Measurements from ENCODE around the gene PSKH1.
A peak's percentile ranks its signal among the peaks of the same experiment; 100 is the strongest.
"Not testable (repeated sequence)": the region's sequence is repeated elsewhere in the genome, so short reads cannot be mapped to it uniquely, and the experiment has no call there.

Gene PSKH1

DNA sequence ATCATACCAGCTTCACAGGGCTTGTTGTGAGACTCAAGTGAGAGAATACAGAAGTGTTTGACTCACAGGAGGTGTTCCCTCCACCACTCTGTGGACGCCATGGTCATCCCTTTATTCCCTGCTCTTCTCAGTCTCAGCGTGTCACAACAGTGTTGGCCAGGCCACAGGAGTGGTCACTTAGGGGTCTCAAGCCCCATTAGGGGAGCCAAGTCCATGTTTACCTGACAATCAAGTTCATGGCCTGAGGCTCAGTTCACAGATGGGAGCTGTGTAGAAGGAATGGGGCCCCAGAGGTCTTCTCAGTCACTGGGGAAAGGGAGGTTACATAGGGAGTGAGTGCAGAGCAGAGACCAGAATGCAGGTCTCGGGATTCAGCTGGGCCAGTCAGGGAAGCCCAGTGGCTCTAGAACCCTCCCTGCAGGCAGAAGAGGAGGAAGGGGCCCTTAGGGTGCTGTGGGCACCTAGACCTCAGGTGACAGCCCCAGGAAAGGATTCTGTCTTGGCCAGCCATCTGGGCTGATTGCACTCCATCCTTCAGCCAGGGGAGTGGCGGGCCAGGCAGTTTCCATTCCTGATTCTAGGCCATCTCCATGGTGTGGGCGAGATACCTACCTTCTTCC, 36.0 kb upstream of the PSKH1 start:
- H3K36me3 ChIP-seq (ENCODE audit: insufficient read depth, low read length), result peaks cover 15% of the 10 kb centered on the region
- no peak overlapping the region for H3K4me3 ChIP-seq (ENCODE audit: low read length)
- no peaks in the 10 kb centered on the region for H3K9me3 ChIP-seq (replicated peaks; ENCODE audit: low read length)
- H3K27me3 ChIP-seq (ENCODE audit: control insufficient read depth, insufficient read depth, low read length), result no peaks in the 10 kb centered on the region
- peak overlapping the region; percentile 63 for H3K9ac ChIP-seq (ENCODE audit: low read depth, low read length)
- H3K4me1 ChIP-seq (ENCODE audit: control insufficient read depth, insufficient read depth, low read length), result peaks cover 51% of the 10 kb centered on the region
- peak overlapping the region; percentile 41 for H3K4me2 ChIP-seq (ENCODE audit: low read length)

DNA sequence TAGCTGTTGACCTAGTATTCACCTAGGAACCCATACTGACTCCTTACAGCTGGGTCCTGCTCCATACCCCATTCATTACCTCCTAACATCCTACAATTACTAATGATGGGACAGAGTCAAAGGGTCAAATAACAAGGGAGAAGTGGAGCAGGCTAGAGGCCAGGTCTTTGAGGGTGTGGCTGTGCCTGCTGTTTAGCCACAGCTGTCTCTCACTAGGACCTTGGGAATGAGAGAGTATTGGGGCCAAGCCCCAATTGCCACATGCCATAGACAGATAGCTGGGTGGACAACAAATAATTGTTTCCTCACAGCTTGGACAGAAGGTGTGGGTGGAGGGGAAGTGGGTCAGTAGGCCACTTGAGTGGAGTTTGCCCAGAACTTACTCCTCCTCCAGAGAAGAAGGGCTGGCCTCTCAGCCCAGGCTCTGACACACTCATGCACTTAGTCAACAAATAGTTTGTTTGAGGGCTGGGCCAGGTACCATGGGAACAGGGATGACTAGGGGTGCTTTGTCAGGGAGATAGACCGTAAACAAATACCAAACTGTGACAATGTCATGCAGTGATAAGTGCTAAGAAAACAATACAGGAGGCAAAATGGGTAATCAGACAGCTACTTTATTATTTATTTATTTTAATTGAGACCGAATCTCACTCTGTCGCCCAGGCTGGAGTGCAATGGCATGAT, 35.4 kb upstream of the PSKH1 start:
- no peaks in the 10 kb centered on the region for H3K27me3 ChIP-seq (ENCODE audit: control insufficient read depth, insufficient read depth, low read length)
- H3K9me3 ChIP-seq (replicated peaks; ENCODE audit: low read length), result no peaks in the 10 kb centered on the region
- H3K4me1 ChIP-seq (ENCODE audit: control insufficient read depth, insufficient read depth, low read length), result peaks cover 57% of the 10 kb centered on the region
- H3K9ac ChIP-seq (ENCODE audit: low read depth, low read length), result peak overlapping the region; percentile 83
- peaks cover 15% of the 10 kb centered on the region for H3K36me3 ChIP-seq (ENCODE audit: insufficient read depth, low read length)
- H3K4me3 ChIP-seq (ENCODE audit: low read length), result no peak overlapping the region
- peak overlapping the region; percentile 41 for H3K4me2 ChIP-seq (ENCODE audit: low read length)

DNA sequence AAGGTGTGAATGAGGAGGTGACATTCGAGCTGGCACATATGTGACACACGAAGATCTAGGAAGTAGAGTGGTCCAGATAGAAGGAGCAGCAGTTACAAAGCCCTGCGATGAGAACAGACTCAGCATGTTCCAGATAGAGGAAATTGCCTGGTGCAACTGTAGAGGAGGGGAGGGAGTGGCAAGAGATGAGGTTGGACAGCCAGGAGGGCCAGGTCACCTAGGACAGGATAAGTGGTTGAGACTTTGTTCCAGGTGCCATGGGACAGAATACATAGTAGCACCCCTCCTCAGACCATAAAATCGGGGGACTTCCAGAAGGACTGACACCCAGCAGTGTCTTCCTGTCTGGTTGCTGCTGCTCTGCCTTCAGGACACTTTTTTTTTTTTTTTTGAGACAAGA, 34.6 kb upstream of the PSKH1 start:
- no peak overlapping the region for H3K4me3 ChIP-seq (ENCODE audit: low read length)
- peak overlapping the region; percentile 20 for H3K4me2 ChIP-seq (ENCODE audit: low read length)
- peaks cover 65% of the 10 kb centered on the region for H3K4me1 ChIP-seq (ENCODE audit: control insufficient read depth, insufficient read depth, low read length)
- peak overlapping the region; percentile 83 for H3K9ac ChIP-seq (ENCODE audit: low read depth, low read length)
- H3K27me3 ChIP-seq (ENCODE audit: control insufficient read depth, insufficient read depth, low read length), result no peaks in the 10 kb centered on the region
- H3K9me3 ChIP-seq (replicated peaks; ENCODE audit: low read length), result no peaks in the 10 kb centered on the region
- peaks cover 15% of the 10 kb centered on the region for H3K36me3 ChIP-seq (ENCODE audit: insufficient read depth, low read length)

DNA sequence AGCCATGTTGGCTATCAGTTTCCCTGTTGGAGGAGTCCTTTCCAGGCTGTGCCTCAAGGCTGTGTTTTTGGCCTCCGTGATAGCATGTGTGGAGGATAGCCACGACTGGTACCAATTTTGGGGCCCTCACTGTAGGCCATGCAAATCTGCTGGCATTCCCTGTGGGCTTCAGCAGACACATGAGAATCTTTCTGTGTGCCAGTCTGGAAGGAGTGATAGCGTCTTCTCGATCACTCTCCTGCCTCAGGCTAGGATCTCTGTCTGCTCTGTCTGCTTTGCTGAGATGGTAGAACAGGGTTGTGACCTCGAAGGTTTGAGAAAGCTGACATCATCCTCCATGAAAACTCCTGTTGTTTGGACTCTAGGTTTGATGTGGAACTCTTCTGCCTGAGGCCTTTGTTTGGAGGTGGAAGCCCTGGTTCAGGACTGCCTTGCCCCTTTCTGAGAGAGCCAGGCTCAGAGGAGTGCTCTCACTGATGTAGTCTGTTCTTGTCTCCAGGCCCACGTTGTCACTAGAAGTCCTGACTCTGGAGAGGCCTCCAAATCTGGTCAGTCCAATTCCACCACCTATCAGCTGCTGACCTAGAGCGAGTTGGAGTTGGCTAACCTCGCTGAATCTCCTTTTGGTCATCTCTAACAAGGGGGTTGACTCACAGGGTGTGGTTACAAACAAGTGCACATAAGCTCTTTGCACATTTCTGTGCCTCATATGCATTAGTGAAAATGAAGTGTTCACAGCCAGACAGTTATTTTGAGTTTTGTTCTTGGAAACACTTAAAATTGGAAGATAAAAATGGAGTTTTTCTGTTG, 32.3 kb upstream of the PSKH1 start:
- H3K9me3 ChIP-seq (replicated peaks; ENCODE audit: low read length), result no peaks in the 10 kb centered on the region
- H3K4me1 ChIP-seq (ENCODE audit: control insufficient read depth, insufficient read depth, low read length), result peaks cover 59% of the 10 kb centered on the region
- H3K4me3 ChIP-seq (ENCODE audit: low read length), result no peak overlapping the region
- H3K9ac ChIP-seq (ENCODE audit: low read depth, low read length), result peak overlapping the region; percentile 45
- peak overlapping the region; percentile 22 for H3K4me2 ChIP-seq (ENCODE audit: low read length)
- peaks cover 26% of the 10 kb centered on the region for H3K36me3 ChIP-seq (ENCODE audit: insufficient read depth, low read length)
- H3K27me3 ChIP-seq (ENCODE audit: control insufficient read depth, insufficient read depth, low read length), result no peaks in the 10 kb centered on the region

- H3K9ac ChIP-seq (ENCODE audit: low read depth, low read length), result no peak overlapping the region
- H3K9me3 ChIP-seq (replicated peaks; ENCODE audit: low read length), result no peaks in the 10 kb centered on the region
- no peak overlapping the region for H3K4me2 ChIP-seq (ENCODE audit: low read length)
- H3K36me3 ChIP-seq (ENCODE audit: insufficient read depth, low read length), result peaks cover 35% of the 10 kb centered on the region
- peaks cover 55% of the 10 kb centered on the region for H3K4me1 ChIP-seq (ENCODE audit: control insufficient read depth, insufficient read depth, low read length)
- no peak overlapping the region for H3K4me3 ChIP-seq (ENCODE audit: low read length)
- H3K27me3 ChIP-seq (ENCODE audit: control insufficient read depth, insufficient read depth, low read length), result no peaks in the 10 kb centered on the region
Observed at GRCh38 chr16:67861877-67862276, 31.2 kb upstream of the PSKH1 start.

- no peaks in the 10 kb centered on the region for H3K9me3 ChIP-seq (replicated peaks; ENCODE audit: low read length)
- peak overlapping the region; percentile 64 for H3K4me2 ChIP-seq (ENCODE audit: low read length)
- H3K4me1 ChIP-seq (ENCODE audit: control insufficient read depth, insufficient read depth, low read length), result peaks cover 46% of the 10 kb centered on the region
- peaks cover 41% of the 10 kb centered on the region for H3K36me3 ChIP-seq (ENCODE audit: insufficient read depth, low read length)
- peak overlapping the region; percentile 35 for H3K4me3 ChIP-seq (ENCODE audit: low read length)
- peak overlapping the region; percentile 49 for H3K9ac ChIP-seq (ENCODE audit: low read depth, low read length)
- no peaks in the 10 kb centered on the region for H3K27me3 ChIP-seq (ENCODE audit: control insufficient read depth, insufficient read depth, low read length)
Observed at GRCh38 chr16:67862623-67863583, 30.2 kb upstream of the PSKH1 start.

DNA sequence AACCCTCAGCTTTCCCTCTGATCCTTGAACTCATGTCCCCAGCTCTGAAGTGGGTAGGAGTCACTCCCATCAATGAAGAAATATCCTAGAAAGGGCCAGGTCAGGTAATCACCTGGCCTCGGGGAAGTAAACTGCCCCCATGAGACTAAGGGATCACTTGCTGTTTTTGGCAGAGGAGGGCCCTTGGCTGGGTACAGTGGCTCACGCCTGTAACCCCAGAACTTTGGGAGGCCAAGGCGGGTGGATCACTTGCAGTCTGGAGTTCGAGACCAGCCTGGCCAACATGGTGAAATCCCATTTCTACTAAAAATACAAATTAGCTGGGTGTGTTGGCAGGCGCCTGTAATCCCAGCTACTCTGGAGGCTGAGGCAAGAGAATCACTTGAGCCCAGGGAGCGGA, 29.0 kb upstream of the PSKH1 start:
- not testable (repeated sequence) for H3K9ac ChIP-seq (ENCODE audit: low read depth, low read length); H3K4me2 ChIP-seq (ENCODE audit: low read length); H3K4me3 ChIP-seq (ENCODE audit: low read length); H3K9me3 ChIP-seq (replicated peaks; ENCODE audit: low read length); H3K27me3 ChIP-seq (ENCODE audit: control insufficient read depth, insufficient read depth, low read length)
- Histone ChIP-seq H3K4me1 (ENCODE audit: control insufficient read depth, insufficient read depth, low read length) (peaks cover 36% of the 10 kb centered on the region), H3K36me3 (ENCODE audit: insufficient read depth, low read length) (peaks cover 52% of the 10 kb centered on the region)

- H3K36me3 ChIP-seq (ENCODE audit: insufficient read depth, low read length), result peaks cover 55% of the 10 kb centered on the region
- peaks cover 36% of the 10 kb centered on the region for H3K4me1 ChIP-seq (ENCODE audit: control insufficient read depth, insufficient read depth, low read length)
- no peak overlapping the region for H3K4me2 ChIP-seq (ENCODE audit: low read length)
- H3K4me3 ChIP-seq (ENCODE audit: low read length), result no peak overlapping the region
- H3K9ac ChIP-seq (ENCODE audit: low read depth, low read length), result no peak overlapping the region
- H3K27me3 ChIP-seq (ENCODE audit: control insufficient read depth, insufficient read depth, low read length), result no peaks in the 10 kb centered on the region
- H3K9me3 ChIP-seq (replicated peaks; ENCODE audit: low read length), result no peaks in the 10 kb centered on the region
Observed at GRCh38 chr16:67864594-67864993, 28.5 kb upstream of the PSKH1 start.

GRCh38 chr16:67865318-67865717, 27.7 kb upstream of the PSKH1 start:
- Histone ChIP-seq H3K9ac (ENCODE audit: low read depth, low read length) (no peak overlapping the region), H3K36me3 (ENCODE audit: insufficient read depth, low read length) (peaks cover 60% of the 10 kb centered on the region), H3K9me3 (replicated peaks; ENCODE audit: low read length) (no peaks in the 10 kb centered on the region), H3K4me1 (ENCODE audit: control insufficient read depth, insufficient read depth, low read length) (peaks cover 35% of the 10 kb centered on the region), H3K4me3 (ENCODE audit: low read length) (no peak overlapping the region), H3K27me3 (ENCODE audit: control insufficient read depth, insufficient read depth, low read length) (no peaks in the 10 kb centered on the region), H3K4me2 (ENCODE audit: low read length) (no peak overlapping the region)

- Histone ChIP-seq H3K9ac (ENCODE audit: low read depth, low read length) (no peak overlapping the region), H3K4me1 (ENCODE audit: control insufficient read depth, insufficient read depth, low read length) (peaks cover 10% of the 10 kb centered on the region), H3K4me3 (ENCODE audit: low read length) (no peak overlapping the region), H3K36me3 (ENCODE audit: insufficient read depth, low read length) (peaks cover 59% of the 10 kb centered on the region), H3K27me3 (ENCODE audit: control insufficient read depth, insufficient read depth, low read length) (no peaks in the 10 kb centered on the region), H3K9me3 (replicated peaks; ENCODE audit: low read length) (no peaks in the 10 kb centered on the region), H3K4me2 (ENCODE audit: low read length) (no peak overlapping the region)
Observed at GRCh38 chr16:67868290-67868689, 24.8 kb upstream of the PSKH1 start.

GRCh38 chr16:67869653-67870052, 23.4 kb upstream of the PSKH1 start:
- Histone ChIP-seq H3K4me1 (ENCODE audit: control insufficient read depth, insufficient read depth, low read length) (peaks cover 14% of the 10 kb centered on the region), H3K4me3 (ENCODE audit: low read length) (no peak overlapping the region), H3K27me3 (ENCODE audit: control insufficient read depth, insufficient read depth, low read length) (no peaks in the 10 kb centered on the region), H3K9me3 (replicated peaks; ENCODE audit: low read length) (no peaks in the 10 kb centered on the region), H3K36me3 (ENCODE audit: insufficient read depth, low read length) (peaks cover 58% of the 10 kb centered on the region), H3K9ac (ENCODE audit: low read depth, low read length) (no peak overlapping the region), H3K4me2 (ENCODE audit: low read length) (no peak overlapping the region)

Data from skeletal muscle satellite cell (primary cell).